GM12891 (cell line): ENCODE results near the gene MESP2.

Experiments
- POLR2A ChIP-seq: IDR thresholded peaks from 2 replicates; pipeline ENCODE4 v1.6.1; 2011; ENCODE audit warnings: low read depth, low read length, control low read depth
- POLR2AphosphoS5 ChIP-seq: IDR thresholded peaks from 2 replicates; pipeline ENCODE4 v1.6.1; 2011; ENCODE audit warnings: low read depth, low read length, control low read depth
- TAF1 ChIP-seq: IDR thresholded peaks from 2 replicates; pipeline ENCODE4 v1.6.1; 2011; ENCODE audit warnings: low read depth, low read length, control low read depth

DNA sequence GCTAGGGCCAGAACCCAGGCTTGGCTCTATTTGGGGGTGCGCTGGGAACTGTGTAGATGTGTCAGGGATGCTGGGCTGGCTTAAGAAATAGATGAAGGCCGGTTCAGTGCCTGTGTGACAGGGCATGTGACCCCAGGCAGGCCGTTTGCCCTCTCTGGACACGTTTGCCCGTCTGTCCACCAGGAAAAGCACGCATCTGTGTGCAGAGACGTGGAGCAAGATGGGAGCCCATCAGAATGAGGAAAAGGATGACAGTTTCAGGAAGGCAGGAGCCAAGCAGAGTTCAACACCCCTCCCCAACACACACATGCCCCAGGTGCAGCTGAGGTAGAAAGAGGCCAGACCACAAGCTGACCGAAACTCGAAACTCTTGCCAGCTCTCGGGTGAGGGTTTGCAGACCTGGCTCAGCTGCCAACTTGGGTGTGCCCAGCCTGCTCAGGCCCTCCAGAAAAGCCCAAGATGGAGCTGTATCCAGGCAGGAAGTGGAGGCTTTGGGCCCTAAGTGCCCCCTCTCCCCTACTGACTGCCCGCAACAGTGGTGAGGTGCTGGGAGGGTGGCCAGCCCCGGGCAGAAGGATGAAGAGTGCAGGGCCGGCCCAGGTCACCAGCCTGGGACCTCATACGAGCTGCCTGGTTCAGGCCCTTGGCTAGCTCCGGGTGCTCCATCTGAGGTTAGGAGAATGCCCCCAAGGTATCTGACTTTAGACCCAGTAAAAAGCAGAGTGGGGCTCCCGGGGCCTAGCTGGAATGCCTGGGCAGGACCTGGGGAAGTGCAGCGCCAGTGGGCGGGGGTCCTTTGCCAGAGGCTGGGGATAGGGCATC, 14.9 kb upstream of the MESP2 start:
- TF ChIP-seq TAF1 (no peak), POLR2AphosphoS5 (no peak), POLR2A (no peak)
